ENCODE results near the gene C9orf43.
"Not testable (repeated sequence)": the region's sequence is repeated elsewhere in the genome, so short reads cannot be mapped to it uniquely, and the experiment has no call there.

Gene C9orf43

DNA sequence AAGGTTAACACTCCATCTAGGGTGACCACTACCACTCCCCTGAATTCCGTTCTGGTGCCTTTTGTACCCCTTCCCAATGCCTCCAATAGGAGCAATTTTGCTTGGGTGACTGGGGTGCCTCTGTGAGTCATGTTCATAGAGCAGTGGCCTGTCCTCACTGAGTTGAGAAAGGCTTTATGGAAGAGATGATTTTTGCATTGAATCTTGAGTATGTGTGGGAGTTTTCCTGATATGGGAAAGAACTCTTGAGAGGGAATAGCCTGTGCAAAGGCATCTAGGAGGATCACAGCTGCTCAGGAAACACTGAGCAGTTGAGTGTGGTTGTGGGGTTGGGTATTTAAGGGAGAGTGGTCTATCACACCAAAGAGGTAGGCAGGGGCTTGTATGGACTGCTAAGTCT is 16.2 kb downstream of the C9orf43 start:
- ATAC-seq (ENCODE audit: low read depth) = no peak
- Histone ChIP-seq H3K36me3 (ENCODE audit: low read depth) (no peaks in the 10 kb centered on the region), H3K27me3 (ENCODE audit: insufficient read depth, poor library complexity, severe bottlenecking) (no peaks in the 10 kb centered on the region), H3K9me3 (ENCODE audit: severe bottlenecking) (no peaks in the 10 kb centered on the region), H3K27ac (ENCODE audit: poor library complexity, severe bottlenecking) (no peak overlapping the region), H3K4me1 (ENCODE audit: insufficient read depth, poor library complexity, severe bottlenecking) (no peaks in the 10 kb centered on the region), H3K4me3 (ENCODE audit: severe bottlenecking) (no peak overlapping the region)
- TF ChIP-seq, protein P1, sequence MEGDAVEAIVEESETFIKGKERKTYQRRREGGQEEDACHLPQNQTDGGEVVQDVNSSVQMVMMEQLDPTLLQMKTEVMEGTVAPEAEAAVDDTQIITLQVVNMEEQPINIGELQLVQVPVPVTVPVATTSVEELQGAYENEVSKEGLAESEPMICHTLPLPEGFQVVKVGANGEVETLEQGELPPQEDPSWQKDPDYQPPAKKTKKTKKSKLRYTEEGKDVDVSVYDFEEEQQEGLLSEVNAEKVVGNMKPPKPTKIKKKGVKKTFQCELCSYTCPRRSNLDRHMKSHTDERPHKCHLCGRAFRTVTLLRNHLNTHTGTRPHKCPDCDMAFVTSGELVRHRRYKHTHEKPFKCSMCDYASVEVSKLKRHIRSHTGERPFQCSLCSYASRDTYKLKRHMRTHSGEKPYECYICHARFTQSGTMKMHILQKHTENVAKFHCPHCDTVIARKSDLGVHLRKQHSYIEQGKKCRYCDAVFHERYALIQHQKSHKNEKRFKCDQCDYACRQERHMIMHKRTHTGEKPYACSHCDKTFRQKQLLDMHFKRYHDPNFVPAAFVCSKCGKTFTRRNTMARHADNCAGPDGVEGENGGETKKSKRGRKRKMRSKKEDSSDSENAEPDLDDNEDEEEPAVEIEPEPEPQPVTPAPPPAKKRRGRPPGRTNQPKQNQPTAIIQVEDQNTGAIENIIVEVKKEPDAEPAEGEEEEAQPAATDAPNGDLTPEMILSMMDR (IDR thresholded peaks at IDR 0.05; ENCODE audit: poor library complexity, severe bottlenecking) = no peak
- DNase-seq (ENCODE audit: low spot score) = no peak

- Histone ChIP-seq H3K27ac (ENCODE audit: poor library complexity, severe bottlenecking) (no peak overlapping the region), H3K4me3 (ENCODE audit: severe bottlenecking) (no peak overlapping the region), H3K9me3 (ENCODE audit: severe bottlenecking) (no peaks in the 10 kb centered on the region), H3K36me3 (ENCODE audit: low read depth) (no peaks in the 10 kb centered on the region), H3K4me1 (ENCODE audit: insufficient read depth, poor library complexity, severe bottlenecking) (no peaks in the 10 kb centered on the region), H3K27me3 (ENCODE audit: insufficient read depth, poor library complexity, severe bottlenecking) (no peaks in the 10 kb centered on the region)
- ATAC-seq (ENCODE audit: low read depth) = no peak
- TF ChIP-seq, protein P1 (IDR thresholded peaks at IDR 0.05; ENCODE audit: poor library complexity, severe bottlenecking) = no peak
- no peak for DNase-seq (ENCODE audit: low spot score)
Measured at GRCh38 chr9:113427629-113428028, 17.1 kb downstream of the C9orf43 start.

GRCh38 chr9:113428062-113428615 is 17.6 kb downstream of the C9orf43 start:
- TF ChIP-seq, protein P1 (IDR thresholded peaks at IDR 0.05; ENCODE audit: poor library complexity, severe bottlenecking) = no peak
- ATAC-seq (ENCODE audit: low read depth) = no peak
- no peaks in the 10 kb centered on the region for H3K4me1 ChIP-seq (ENCODE audit: insufficient read depth, poor library complexity, severe bottlenecking)
- DNase-seq (ENCODE audit: low spot score) = no peak
- no peak overlapping the region for H3K4me3 ChIP-seq (ENCODE audit: severe bottlenecking)
- no peak overlapping the region for H3K27ac ChIP-seq (ENCODE audit: poor library complexity, severe bottlenecking)
- no peaks in the 10 kb centered on the region for H3K36me3 ChIP-seq (ENCODE audit: low read depth)
- no peaks in the 10 kb centered on the region for H3K9me3 ChIP-seq (ENCODE audit: severe bottlenecking)
- H3K27me3 ChIP-seq (ENCODE audit: insufficient read depth, poor library complexity, severe bottlenecking) = no peaks in the 10 kb centered on the region

DNA sequence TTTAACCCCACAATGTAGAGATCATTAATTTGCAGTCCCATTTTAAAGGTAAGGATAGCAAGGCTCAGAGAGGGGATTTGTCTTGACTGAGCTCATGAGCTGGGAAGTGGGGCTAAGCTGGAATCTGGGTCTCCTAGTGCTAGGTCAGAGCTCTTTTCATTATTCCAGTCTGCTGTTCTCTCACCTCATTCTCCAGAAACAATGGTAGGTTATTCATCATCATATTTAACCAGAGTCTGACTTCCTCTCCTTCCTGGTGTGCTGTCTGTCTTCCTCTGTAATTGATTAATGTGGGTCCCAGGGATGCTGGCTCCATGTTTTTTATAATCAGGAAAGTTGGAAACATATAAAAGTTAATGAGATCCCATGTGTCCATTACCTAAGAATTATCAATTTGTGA is 20.6 kb downstream of the C9orf43 start:
- Histone ChIP-seq H3K4me1 (ENCODE audit: insufficient read depth, poor library complexity, severe bottlenecking) (no peaks in the 10 kb centered on the region), H3K4me3 (ENCODE audit: severe bottlenecking) (no peak overlapping the region), H3K9me3 (ENCODE audit: severe bottlenecking) (no peaks in the 10 kb centered on the region), H3K27ac (ENCODE audit: poor library complexity, severe bottlenecking) (no peak overlapping the region), H3K36me3 (ENCODE audit: low read depth) (no peaks in the 10 kb centered on the region), H3K27me3 (ENCODE audit: insufficient read depth, poor library complexity, severe bottlenecking) (no peaks in the 10 kb centered on the region)
- TF ChIP-seq, protein P1 (IDR thresholded peaks at IDR 0.05; ENCODE audit: poor library complexity, severe bottlenecking) = no peak
- no peak for DNase-seq (ENCODE audit: low spot score)
- no peak for ATAC-seq (ENCODE audit: low read depth)

- TF ChIP-seq, protein P1 (IDR thresholded peaks at IDR 0.05; ENCODE audit: poor library complexity, severe bottlenecking) = no peak
- Histone ChIP-seq H3K27ac (ENCODE audit: poor library complexity, severe bottlenecking) (no peak overlapping the region), H3K36me3 (ENCODE audit: low read depth) (no peaks in the 10 kb centered on the region), H3K4me1 (ENCODE audit: insufficient read depth, poor library complexity, severe bottlenecking) (no peaks in the 10 kb centered on the region), H3K4me3 (ENCODE audit: severe bottlenecking) (no peak overlapping the region), H3K27me3 (ENCODE audit: insufficient read depth, poor library complexity, severe bottlenecking) (no peaks in the 10 kb centered on the region), H3K9me3 (ENCODE audit: severe bottlenecking) (no peaks in the 10 kb centered on the region)
- ATAC-seq (ENCODE audit: low read depth) = no peak
- no peak for DNase-seq (ENCODE audit: low spot score)
Measured at GRCh38 chr9:113436728-113437515, 26.4 kb downstream of the C9orf43 start.

DNA sequence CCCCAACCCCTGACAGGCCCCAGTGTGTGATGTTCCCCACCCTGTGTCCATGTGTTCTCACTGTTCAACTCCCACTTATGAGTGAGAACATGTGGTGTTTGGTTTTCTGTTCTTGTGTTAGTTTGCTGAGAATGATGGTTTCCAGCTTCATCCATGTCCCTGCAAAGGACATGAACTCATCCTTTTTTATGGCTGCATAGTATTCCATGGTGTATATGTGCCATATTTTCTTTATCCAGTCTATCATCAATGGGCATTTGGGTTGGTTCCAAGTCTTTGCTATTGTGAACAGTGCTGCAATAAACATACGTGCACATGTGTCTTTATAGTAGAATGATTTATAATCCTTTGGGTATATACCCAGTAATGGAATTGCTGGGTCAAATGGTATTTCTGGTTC is 27.2 kb downstream of the C9orf43 start:
- H3K27ac ChIP-seq (ENCODE audit: poor library complexity, severe bottlenecking); H3K27me3 ChIP-seq (ENCODE audit: insufficient read depth, poor library complexity, severe bottlenecking); H3K4me1 ChIP-seq (ENCODE audit: insufficient read depth, poor library complexity, severe bottlenecking); H3K4me3 ChIP-seq (ENCODE audit: severe bottlenecking); DNase-seq (ENCODE audit: low spot score); H3K9me3 ChIP-seq (ENCODE audit: severe bottlenecking); ATAC-seq (ENCODE audit: low read depth); H3K36me3 ChIP-seq (ENCODE audit: low read depth): not testable (repeated sequence)
